Effector memory CD8-positive, alpha-beta T cell (primary cell): Measurements from ENCODE around the gene ALKBH1.

ENCODE experiments used
- ATAC-seq: fragments of 150-1000 bp; cut with Tn5 transposase; replicated peaks from 2 replicates; pipeline ENCODE4 v1.10.0; 2021; ENCODE audit warnings: mild to moderate bottlenecking, moderate library complexity
- DNase-seq, 3 experiments: peaks; one replicate each; pipeline ENCODE4 v3.0.0; 2021
- H3K27ac Mint-ChIP-seq, 2 donors: one replicate each; pipeline ENCODE4 v1.8.0; 2022; ENCODE audit warnings: mild to moderate bottlenecking in 2 of 2, mixed read lengths in 2 of 2, moderate library complexity in 2 of 2
- H3K27me3 Mint-ChIP-seq, 2 donors: one replicate each; pipeline ENCODE4 v1.8.0; 2022; ENCODE audit warnings: mixed read lengths in 2 of 2
- H3K36me3 Mint-ChIP-seq: one replicate; pipeline ENCODE4 v1.8.0; 2022; ENCODE audit warnings: mild to moderate bottlenecking, moderate library complexity, mixed read lengths; ENCODE audit not compliant: insufficient read depth
- H3K4me1 Mint-ChIP-seq, 2 donors: one replicate each; pipeline ENCODE4 v1.8.0; 2022; ENCODE audit warnings: low read depth in 2 of 2, mixed read lengths in 2 of 2
- H3K4me3 Mint-ChIP-seq, 2 donors: one replicate each; pipeline ENCODE4 v1.8.0; 2022; ENCODE audit warnings: mild to moderate bottlenecking in 2 of 2, mixed read lengths in 2 of 2, moderate library complexity in 2 of 2
- H3K9me3 Mint-ChIP-seq, 2 donors: one replicate each; pipeline ENCODE4 v1.8.0; 2022; ENCODE audit warnings: mixed read lengths in 2 of 2

Gene ALKBH1

DNA sequence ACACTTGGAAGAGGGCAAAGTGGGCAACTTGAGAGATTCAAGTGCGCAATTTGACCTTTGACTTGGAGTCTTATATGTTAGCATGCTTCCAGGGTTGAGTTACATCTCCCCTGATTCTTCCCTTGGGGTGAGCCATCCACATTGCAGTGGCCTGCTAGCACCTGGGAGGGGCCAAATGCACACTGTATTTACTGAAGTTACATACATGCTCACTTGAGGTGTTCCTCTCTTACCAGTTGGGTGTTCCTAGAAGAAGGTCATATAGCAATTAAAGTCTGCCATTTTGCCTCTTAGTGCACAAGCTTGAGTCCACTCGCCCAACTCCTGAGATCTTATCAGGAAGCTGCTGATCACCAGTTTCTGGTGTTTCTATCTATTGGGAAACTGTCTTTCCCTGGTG is 77.7 kb downstream of the ALKBH1 start:
- Mint-ChIP-seq H3K27me3 (no peaks in the 10 kb centered on the region), H3K9me3 (no peaks in the 10 kb centered on the region), H3K4me3 (no peak overlapping the region), H3K27ac (no peak overlapping the region), H3K36me3 (peaks cover 4% of the 10 kb centered on the region), H3K4me1 (no peaks in the 10 kb centered on the region)
- no peak for DNase-seq
- no peak for ATAC-seq

DNA sequence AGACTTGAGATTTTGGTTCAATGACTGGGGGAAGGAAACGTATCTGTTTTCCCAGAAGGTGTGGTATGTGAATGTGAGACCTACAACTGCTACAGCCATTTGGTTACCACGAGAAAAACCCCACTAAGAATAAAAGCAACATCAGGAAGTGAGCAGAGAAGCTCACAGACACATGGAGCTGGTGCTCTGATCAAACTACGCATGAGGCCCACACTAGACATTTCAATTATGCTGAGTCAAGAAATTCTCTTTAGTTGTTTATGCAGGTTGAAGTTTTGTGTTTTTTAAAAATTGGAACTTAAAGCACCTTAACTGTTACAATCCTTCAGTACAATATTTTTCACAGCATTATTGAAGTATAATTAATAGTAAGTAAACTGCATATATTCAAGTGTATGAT is 82.5 kb downstream of the ALKBH1 start:
- DNase-seq (no peak), ATAC-seq (no peak)
- Mint-ChIP-seq H3K4me1 (no peaks in the 10 kb centered on the region), H3K4me3 (no peak overlapping the region), H3K27me3 (no peaks in the 10 kb centered on the region), H3K36me3 (peaks cover 2% of the 10 kb centered on the region), H3K9me3 (no peaks in the 10 kb centered on the region), H3K27ac (no peak overlapping the region)

DNA sequence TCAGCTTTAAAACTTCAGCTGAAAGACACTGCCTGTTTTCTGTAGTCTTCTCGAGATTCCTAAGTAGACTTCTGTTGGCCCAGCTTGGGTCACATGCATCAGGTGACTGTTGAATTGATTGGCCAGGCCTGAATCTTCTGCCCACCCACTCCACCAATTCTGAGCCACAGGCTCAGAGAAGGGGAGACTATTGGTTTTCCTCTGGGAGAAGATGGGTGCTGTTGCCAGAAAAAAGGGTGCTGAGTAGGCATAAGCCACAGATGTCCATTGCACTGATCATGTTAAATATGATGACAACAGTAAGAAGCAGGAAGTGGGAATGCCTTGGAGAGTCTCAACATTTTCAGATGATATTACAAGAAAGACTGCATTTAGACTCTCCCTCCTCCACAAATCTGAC is 84.6 kb downstream of the ALKBH1 start:
- DNase-seq (no peak), ATAC-seq (no peak)
- peaks cover 2% of the 10 kb centered on the region for H3K36me3 Mint-ChIP-seq
- no peaks in the 10 kb centered on the region for H3K9me3 Mint-ChIP-seq
- H3K27ac Mint-ChIP-seq: no peak overlapping the region
- H3K27me3 Mint-ChIP-seq: no peaks in the 10 kb centered on the region
- H3K4me3 Mint-ChIP-seq: no peak overlapping the region
- no peaks in the 10 kb centered on the region for H3K4me1 Mint-ChIP-seq
